GM23338 (cell line): Measurements from ENCODE around the gene ROBO1. TPM values are rescaled to one million over a fixed set of nuclear protein-coding genes. Genes with fewer than 3 reads are reported as not detected.
A peak's percentile ranks its signal among the peaks of the same experiment; 100 is the strongest.

Experiments
- ATAC-seq: fragments of 200-7000 bp; cut with Tn5 transposase; 3 replicates; pipeline ENCODE4 v1.9.1; 2020
- DNase-seq: peaks from one replicate; pipeline ENCODE4 v3.0.0-alpha.2; 2015; ENCODE audit warnings: low spot score
- H2AFZ ChIP-seq: fragments of 200-600 bp; sonication (generic); 2 replicates; pipeline ENCODE4 v1.8.0; 2016; ENCODE audit warnings: antibody characterized with exemption, mild to moderate bottlenecking, moderate library complexity
- H3F3A ChIP-seq: fragments of 200-600 bp; sonication (generic); replicated peaks from 2 replicates; pipeline ENCODE4 v1.8.0; 2017; ENCODE audit warnings: antibody characterized with exemption, mixed run types, low read depth
- H3K27ac ChIP-seq: fragments of 200-600 bp; sonication (generic); 2 replicates; pipeline ENCODE4 v1.6.1; 2016; ENCODE audit warnings: low read depth
- H3K27me3 ChIP-seq: fragments of 200-600 bp; sonication (generic); 2 replicates; pipeline ENCODE4 v1.8.0; 2016; ENCODE audit warnings: mild to moderate bottlenecking, mixed run types, moderate library complexity; ENCODE audit not compliant: insufficient read depth
- H3K36me3 ChIP-seq: fragments of 200-600 bp; sonication (generic); 2 replicates; pipeline ENCODE4 v1.8.0; 2016; ENCODE audit warnings: mild to moderate bottlenecking; ENCODE audit not compliant: insufficient read depth
- H3K4me1 ChIP-seq: fragments of 200-600 bp; sonication (generic); 2 replicates; pipeline ENCODE4 v1.8.0; 2016; ENCODE audit warnings: mild to moderate bottlenecking, moderate library complexity; ENCODE audit not compliant: insufficient read depth
- H3K4me2 ChIP-seq: fragments of 200-600 bp; sonication (generic); 2 replicates; pipeline ENCODE4 v1.7.1; 2017; ENCODE audit warnings: mixed run types
- H3K4me3 ChIP-seq: fragments of 200-600 bp; sonication (generic); 2 replicates; pipeline ENCODE4 v1.6.1; 2016; ENCODE audit warnings: mixed run types
- H3K79me2 ChIP-seq: fragments of 200-600 bp; sonication (generic); replicated peaks from 2 replicates; pipeline ENCODE4 v1.8.0; 2017; ENCODE audit warnings: mild to moderate bottlenecking; ENCODE audit not compliant: insufficient read depth
- H3K9me2 ChIP-seq: fragments of 200-600 bp; sonication (generic); 2 replicates; pipeline ENCODE4 v1.8.0; 2017; ENCODE audit not compliant: insufficient read depth
- H4K20me1 ChIP-seq: fragments of 200-600 bp; sonication (generic); replicated peaks from 2 replicates; pipeline ENCODE4 v1.8.0; 2017; ENCODE audit warnings: mild to moderate bottlenecking; ENCODE audit not compliant: insufficient read depth
- H3K27ac Mint-ChIP-seq: 2 replicates; pipeline ENCODE4 v1.8.0; 2020; ENCODE audit warnings: inconsistent platforms, mild to moderate bottlenecking, moderate library complexity, mixed read lengths
- H3K27me3 Mint-ChIP-seq: 3 replicates; pipeline ENCODE4 v1.8.0; 2022; ENCODE audit warnings: low read depth, mild to moderate bottlenecking, moderate library complexity, mixed read lengths, inconsistent platforms; ENCODE audit not compliant: insufficient read depth, poor library complexity
- H3K36me3 Mint-ChIP-seq: 3 replicates; pipeline ENCODE4 v1.8.0; 2021; ENCODE audit warnings: low read depth, mild to moderate bottlenecking, inconsistent platforms, moderate library complexity, mixed read lengths
- H3K4me1 Mint-ChIP-seq: 3 replicates; pipeline ENCODE4 v1.8.0; 2020; ENCODE audit warnings: mild to moderate bottlenecking, inconsistent platforms, mixed read lengths
- H3K4me3 Mint-ChIP-seq: 3 replicates; pipeline ENCODE4 v1.8.0; 2021; ENCODE audit warnings: moderate library complexity, mild to moderate bottlenecking, inconsistent platforms, mixed read lengths
- H3K9me3 Mint-ChIP-seq: 3 replicates; pipeline ENCODE4 v1.8.0; 2020; ENCODE audit warnings: moderate library complexity, mild to moderate bottlenecking, inconsistent platforms, mixed read lengths
- CTCF ChIP-seq, 2 experiments: fragments of 200-600 bp in 1 of 2; sonication (generic) in 1 of 2; conservative IDR thresholded peaks; 2 replicates each; pipeline versions ENCODE4 v1.5.1 to v1.6.1; 2016 to 2017; ENCODE audit warnings: antibody characterized with exemption in 2 of 2, low read depth in 2 of 2, mild to moderate bottlenecking in 2 of 2, moderate library complexity in 1 of 2
- EZH2 ChIP-seq: fragments of 200-600 bp; sonication (generic); IDR thresholded peaks from one replicate; pipeline ENCODE4 v1.8.0; 2017; ENCODE audit warnings: antibody characterized with exemption, mild to moderate bottlenecking, low read depth; ENCODE audit not compliant: unreplicated experiment
- EZH2phosphoT487 ChIP-seq: fragments of 200-600 bp; sonication (generic); IDR thresholded peaks from one replicate; pipeline ENCODE4 v1.8.1; 2018; ENCODE audit warnings: antibody characterized with exemption; ENCODE audit not compliant: unreplicated experiment
- JUNB ChIP-seq: IDR thresholded peaks from one replicate; pipeline ENCODE4 v1.6.1; 2016; ENCODE audit warnings: antibody characterized with exemption; ENCODE audit not compliant: unreplicated experiment
- NANOG ChIP-seq: IDR thresholded peaks from 2 replicates; pipeline ENCODE4 v1.6.1; 2016; ENCODE audit warnings: antibody characterized with exemption, borderline replicate concordance
- REST ChIP-seq: IDR thresholded peaks from one replicate; pipeline ENCODE4 v1.6.1; 2018; ENCODE audit warnings: antibody characterized with exemption; ENCODE audit not compliant: unreplicated experiment
- STAT1 ChIP-seq: IDR thresholded peaks from one replicate; pipeline ENCODE4 v1.6.1; 2016; ENCODE audit warnings: antibody characterized with exemption; ENCODE audit not compliant: unreplicated experiment
- ZNF114 ChIP-seq: fragments of 250-450 bp; sonication (Bioruptor Pico); IDR thresholded peaks from 2 replicates; pipeline ENCODE4 v1.5.0; 2020; ENCODE audit warnings: mild to moderate bottlenecking, moderate library complexity
- ZNF331 ChIP-seq: fragments of 250-450 bp; sonication (Bioruptor Pico); IDR thresholded peaks from 2 replicates; pipeline ENCODE4 v1.5.0; 2020; ENCODE audit warnings: low read depth, mild to moderate bottlenecking, moderate library complexity
- ZNF462 ChIP-seq: fragments of 250-450 bp; sonication (Bioruptor Pico); IDR thresholded peaks from 2 replicates; pipeline ENCODE4 v1.5.0; 2020; ENCODE audit warnings: mild to moderate bottlenecking, moderate library complexity
- polyA plus RNA-seq: library from polyadenylated mRNA; unstranded; fragments of >200 nt; fragmentation: Nextera tagmentation; extraction: Ambion mirVana; gene quantifications from 2 replicates; pipeline ENCODE4 v1.2.1, GENCODE V29; 2016
- total RNA-seq: library from RNA; depleted of rRNA; stranded (reverse); fragments of >200 nt; shearing (Covaris generic); gene quantifications from 2 replicates; pipeline ENCODE4 v1.2.3, GENCODE V29; 2014

ROBO1 gene
- total and polyA plus RNA-seq, 2 experiments from 2014 or later, result 19.2 to 78.3 TPM

- Histone ChIP-seq H3K4me3 (no peak overlapping the region), H3K27me3 (no peaks in the 10 kb centered on the region), H4K20me1 (no peaks in the 10 kb centered on the region), H3K79me2 (no peaks in the 10 kb centered on the region), H3K36me3 (no peaks in the 10 kb centered on the region), H2AFZ (no peak overlapping the region), H3K4me1 (peaks cover 42% of the 10 kb centered on the region), H3K4me2 (no peak overlapping the region), H3K9me2 (no peaks in the 10 kb centered on the region), H3F3A (no peaks in the 10 kb centered on the region), H3K27ac (no peak overlapping the region)
- ATAC-seq (no peak), DNase-seq (no peak)
- no peaks in the 10 kb centered on the region for H3K27me3 Mint-ChIP-seq
- peaks cover 22% of the 10 kb centered on the region; the same call in 2 of the 3 replicates for H3K36me3 Mint-ChIP-seq
- no peak overlapping the region for H3K4me3 Mint-ChIP-seq
- TF ChIP-seq STAT1 (no peak), NANOG (no peak), REST (no peak), ZNF331 (CRISPR knock-in tag) (no peak), CTCF (conservative IDR thresholded peaks at IDR 0.05; ENCODE audit: low read depth in 2 of 2) (no peak), ZNF114 (CRISPR knock-in tag) (no peak), EZH2 (no peak), ZNF462 (CRISPR knock-in tag) (no peak), JUNB (no peak), EZH2phosphoT487 (no peak)
- H3K27ac Mint-ChIP-seq, result 0 out of 2 replicates have a peak overlapping the region, but pooled peaks have one; percentile 56
- peaks cover 23% of the 10 kb centered on the region for H3K9me3 Mint-ChIP-seq
- H3K4me1 Mint-ChIP-seq, result peaks cover 45% of the 10 kb centered on the region
Observed at GRCh38 chr3:79200456-79200855, 567.3 kb downstream of the ROBO1 start.
